GM23338 (cell line): ENCODE data around the gene SEC22A.

Experiments used
- CREB1 ChIP-seq: fragments of 250-450 bp; sonication (Bioruptor Pico); IDR thresholded peaks from 2 replicates; pipeline ENCODE4 v1.5.0; 2020; ENCODE audit warnings: low read depth, mild to moderate bottlenecking, moderate library complexity
- CTCF ChIP-seq, 2 experiments: fragments of 200-600 bp in 1 of 2; sonication (generic) in 1 of 2; conservative IDR thresholded peaks; 2 replicates each; pipeline versions ENCODE4 v1.5.1 to v1.6.1; 2016 to 2017; ENCODE audit warnings: antibody characterized with exemption in 2 of 2, low read depth in 2 of 2, mild to moderate bottlenecking in 2 of 2, moderate library complexity in 1 of 2
- ETS1 ChIP-seq: IDR thresholded peaks from 2 replicates; pipeline ENCODE4 v1.6.1; 2016; ENCODE audit warnings: antibody characterized with exemption
- EZH2 ChIP-seq: fragments of 200-600 bp; sonication (generic); IDR thresholded peaks from one replicate; pipeline ENCODE4 v1.8.0; 2017; ENCODE audit warnings: antibody characterized with exemption, mild to moderate bottlenecking, low read depth; ENCODE audit not compliant: unreplicated experiment
- EZH2phosphoT487 ChIP-seq: fragments of 200-600 bp; sonication (generic); IDR thresholded peaks from one replicate; pipeline ENCODE4 v1.8.1; 2018; ENCODE audit warnings: antibody characterized with exemption; ENCODE audit not compliant: unreplicated experiment
- JUNB ChIP-seq: IDR thresholded peaks from one replicate; pipeline ENCODE4 v1.6.1; 2016; ENCODE audit warnings: antibody characterized with exemption; ENCODE audit not compliant: unreplicated experiment
- NANOG ChIP-seq: IDR thresholded peaks from 2 replicates; pipeline ENCODE4 v1.6.1; 2016; ENCODE audit warnings: antibody characterized with exemption, borderline replicate concordance
- POLR2AphosphoS5 ChIP-seq: IDR thresholded peaks from 2 replicates; pipeline ENCODE4 v1.6.1; 2016; ENCODE audit warnings: antibody characterized with exemption, low read depth
- REST ChIP-seq: IDR thresholded peaks from one replicate; pipeline ENCODE4 v1.6.1; 2018; ENCODE audit warnings: antibody characterized with exemption; ENCODE audit not compliant: unreplicated experiment
- STAT1 ChIP-seq: IDR thresholded peaks from one replicate; pipeline ENCODE4 v1.6.1; 2016; ENCODE audit warnings: antibody characterized with exemption; ENCODE audit not compliant: unreplicated experiment
- ZNF114 ChIP-seq: fragments of 250-450 bp; sonication (Bioruptor Pico); IDR thresholded peaks from 2 replicates; pipeline ENCODE4 v1.5.0; 2020; ENCODE audit warnings: mild to moderate bottlenecking, moderate library complexity
- ZNF331 ChIP-seq: fragments of 250-450 bp; sonication (Bioruptor Pico); IDR thresholded peaks from 2 replicates; pipeline ENCODE4 v1.5.0; 2020; ENCODE audit warnings: low read depth, mild to moderate bottlenecking, moderate library complexity

- TF ChIP-seq POLR2AphosphoS5 = no peak
- no peak for TF ChIP-seq CTCF (conservative IDR thresholded peaks at IDR 0.05; ENCODE audit: low read depth in 2 of 2)
- TF ChIP-seq EZH2 = no peak
- no peak for TF ChIP-seq EZH2phosphoT487
- TF ChIP-seq ETS1 = no peak
- no peak for TF ChIP-seq JUNB
- TF ChIP-seq CREB1 = no peak
- TF ChIP-seq REST = no peak
- no peak for TF ChIP-seq NANOG
- TF ChIP-seq ZNF114 (CRISPR knock-in tag) = no peak
- no peak for TF ChIP-seq ZNF331 (CRISPR knock-in tag)
- TF ChIP-seq STAT1 = no peak
Observed at GRCh38 chr3:123239756-123240155, 38.0 kb downstream of the SEC22A start.
